Uterus (tissue), 4 donors: ENCODE results near the gene CKMT2. TPM values are rescaled to one million over a fixed set of nuclear protein-coding genes. Genes with fewer than 3 reads are reported as not detected.

Experiments
- DNase-seq, 2 donors: peaks; one replicate each; pipeline ENCODE4 v3.0.0-alpha.2; 2019 to 2020
- H3K27ac ChIP-seq, 2 donors: fragments of 200-600 bp; sonication (generic); 1 replicate in 1 of 2; 2 replicates in 1 of 2; pipeline ENCODE4 v1.5.1; 2016 to 2018
- H3K27me3 ChIP-seq, 2 donors: fragments of 200-600 bp; sonication (generic); one replicate each; pipeline ENCODE4 v1.5.1; 2018 to 2019; ENCODE audit warnings: control low read depth in 1 of 2
- H3K36me3 ChIP-seq, 2 donors: fragments of 200-600 bp; sonication (generic); one replicate each; pipeline ENCODE4 v1.5.1; 2019; ENCODE audit warnings: control low read depth in 1 of 2
- H3K4me1 ChIP-seq, 2 donors: fragments of 200-600 bp; sonication (generic); one replicate each; pipeline ENCODE4 v1.5.1; 2018 to 2019; ENCODE audit warnings: control low read depth in 1 of 2
- H3K4me3 ChIP-seq, 2 donors: fragments of 200-600 bp; sonication (generic); 1 replicate in 1 of 2; 2 replicates in 1 of 2; pipeline ENCODE4 v1.5.1; 2018 to 2019; ENCODE audit warnings: mild to moderate bottlenecking in 1 of 2
- H3K9me3 ChIP-seq, 2 donors: fragments of 200-600 bp; sonication (generic); one replicate each; pipeline ENCODE4 v1.5.1; 2019; ENCODE audit warnings: control low read depth in 1 of 2
- POLR2A ChIP-seq, 2 donors: fragments of 450-650 bp; IDR thresholded peaks; one replicate each; pipeline ENCODE4 v1.6.1; 2016; ENCODE audit warnings: antibody characterized with exemption in 2 of 2, mild to moderate bottlenecking in 1 of 2, moderate library complexity in 1 of 2
- intact Hi-C: fragments of 100-400 bp; cut with DNase I; formaldehyde crosslinking; loops from one replicate; pipeline ENCODE4 v1.15.1; 2023; ENCODE audit warnings: low total_unique reads
- total RNA-seq, 4 donors: library from RNA; depleted of rRNA in 3 of 4; stranded (reverse); fragments of >200 nt in 3 of 4; gene quantifications; one replicate each; pipeline versions ENCODE4 v1.1.0 to v1.2.4, GENCODE V29; 2014 to 2023
- TF ChIP-seq, protein P1 (sequence below), 4 experiments: fragments of 200-600 bp in 2 of 4; fragments of 450-650 bp in 2 of 4; sonication (generic) in 2 of 4; IDR thresholded peaks; one replicate each; pipeline ENCODE4 v1.5.1; 2016 to 2019; ENCODE audit warnings: antibody characterized with exemption in 4 of 4, mild to moderate bottlenecking in 2 of 4, moderate library complexity in 1 of 4
- donor health status: DM: yes; HTN: yes; CAD: no.

CKMT2 gene
- total RNA-seq, 4 donors from 2014 or later = 3.5 to 20.5 (median 9.8) TPM

DNA sequence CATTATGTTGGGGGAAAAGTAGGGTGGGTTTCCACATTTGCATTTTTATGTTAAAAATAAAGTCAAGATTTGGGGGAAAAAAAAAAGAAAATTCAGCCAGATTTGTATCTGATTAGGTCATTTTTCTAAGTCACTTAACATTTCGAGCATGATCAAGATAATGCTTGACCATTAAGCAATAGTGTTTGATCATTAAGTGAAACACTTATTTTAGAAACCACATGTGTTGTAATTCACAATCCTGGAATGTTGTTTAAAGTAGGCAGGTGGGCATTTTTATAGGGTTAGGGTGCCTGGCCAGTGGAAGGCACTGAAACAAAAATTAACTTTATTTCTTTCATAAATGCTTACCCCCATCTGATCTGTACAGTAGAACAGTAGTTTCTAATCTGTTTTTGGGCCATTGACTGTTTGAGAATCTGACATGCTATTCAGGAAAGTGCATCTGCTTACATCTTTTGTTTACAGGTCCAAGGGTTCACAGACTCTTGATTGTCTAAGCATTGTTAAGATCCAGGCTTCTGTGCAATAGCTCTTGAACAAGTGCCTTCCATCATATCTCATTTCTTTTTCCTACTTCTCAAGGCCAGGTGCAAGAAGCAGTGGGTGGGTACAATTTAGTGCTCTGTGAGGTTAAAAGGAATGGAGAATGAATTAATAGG is 77.4 kb downstream of the CKMT2 start:
- Histone ChIP-seq H3K4me1 (no peaks in the 10 kb centered on the region), H3K27me3 (no peaks in the 10 kb centered on the region), H3K9me3 (no peaks in the 10 kb centered on the region), H3K27ac (no peak overlapping the region), H3K36me3 (no peaks in the 10 kb centered on the region), H3K4me3 (no peak overlapping the region)
- intact Hi-C loops = no loop called here
- TF ChIP-seq POLR2A (IDR thresholded peaks at IDR 0.05) = no peak
- TF ChIP-seq, protein P1, sequence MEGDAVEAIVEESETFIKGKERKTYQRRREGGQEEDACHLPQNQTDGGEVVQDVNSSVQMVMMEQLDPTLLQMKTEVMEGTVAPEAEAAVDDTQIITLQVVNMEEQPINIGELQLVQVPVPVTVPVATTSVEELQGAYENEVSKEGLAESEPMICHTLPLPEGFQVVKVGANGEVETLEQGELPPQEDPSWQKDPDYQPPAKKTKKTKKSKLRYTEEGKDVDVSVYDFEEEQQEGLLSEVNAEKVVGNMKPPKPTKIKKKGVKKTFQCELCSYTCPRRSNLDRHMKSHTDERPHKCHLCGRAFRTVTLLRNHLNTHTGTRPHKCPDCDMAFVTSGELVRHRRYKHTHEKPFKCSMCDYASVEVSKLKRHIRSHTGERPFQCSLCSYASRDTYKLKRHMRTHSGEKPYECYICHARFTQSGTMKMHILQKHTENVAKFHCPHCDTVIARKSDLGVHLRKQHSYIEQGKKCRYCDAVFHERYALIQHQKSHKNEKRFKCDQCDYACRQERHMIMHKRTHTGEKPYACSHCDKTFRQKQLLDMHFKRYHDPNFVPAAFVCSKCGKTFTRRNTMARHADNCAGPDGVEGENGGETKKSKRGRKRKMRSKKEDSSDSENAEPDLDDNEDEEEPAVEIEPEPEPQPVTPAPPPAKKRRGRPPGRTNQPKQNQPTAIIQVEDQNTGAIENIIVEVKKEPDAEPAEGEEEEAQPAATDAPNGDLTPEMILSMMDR (IDR thresholded peaks at IDR 0.05) = no peak
- DNase-seq = no peak

DNA sequence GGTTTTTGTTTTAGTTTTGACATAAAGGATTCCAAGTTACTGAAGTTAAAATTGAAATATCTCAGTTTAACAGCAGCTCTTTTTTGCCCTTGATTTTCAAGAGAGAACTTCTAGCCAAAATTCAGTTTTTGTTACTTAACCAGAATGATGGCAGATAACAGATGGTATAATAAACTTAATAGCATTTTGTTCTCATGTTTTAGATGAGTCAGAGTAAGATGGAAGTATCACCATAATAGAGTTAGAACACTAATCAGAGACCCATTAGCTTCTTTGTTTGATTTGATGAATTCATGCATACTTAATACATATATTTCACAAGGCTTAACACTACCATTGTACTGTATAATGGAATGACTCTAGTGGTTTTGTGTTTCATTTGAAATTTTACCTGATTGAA is 80.2 kb downstream of the CKMT2 start:
- H3K9me3 ChIP-seq = no peaks in the 10 kb centered on the region
- no peak overlapping the region for H3K4me3 ChIP-seq
- no peak overlapping the region for H3K27ac ChIP-seq
- no peaks in the 10 kb centered on the region for H3K4me1 ChIP-seq
- intact Hi-C loops = no loop called here
- no peaks in the 10 kb centered on the region for H3K27me3 ChIP-seq
- no peak for DNase-seq
- H3K36me3 ChIP-seq = no peaks in the 10 kb centered on the region
- TF ChIP-seq, protein P1 (IDR thresholded peaks at IDR 0.05) = no peak
- no peak for TF ChIP-seq POLR2A (IDR thresholded peaks at IDR 0.05)

DNA sequence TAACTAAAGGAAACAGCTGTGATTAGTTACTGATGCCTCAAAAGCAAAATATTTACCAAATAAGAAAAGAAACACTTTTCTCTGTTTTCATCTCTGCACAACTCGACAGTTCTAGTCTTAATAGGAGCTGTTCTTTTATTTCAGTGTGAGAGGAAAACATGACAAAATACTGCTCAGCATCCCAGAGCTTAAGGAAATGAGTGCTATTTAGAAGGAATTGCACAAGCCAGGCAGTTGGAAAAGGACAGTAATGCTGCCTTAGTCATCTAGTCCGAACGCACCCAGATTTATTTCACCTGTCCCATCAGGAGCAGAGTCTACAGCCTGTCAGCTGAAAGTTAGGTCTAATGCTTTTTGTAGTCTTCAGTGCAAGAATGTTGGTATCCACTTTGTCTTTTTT is 80.6 kb downstream of the CKMT2 start:
- TF ChIP-seq, protein P1 (IDR thresholded peaks at IDR 0.05) = no peak
- no peak for TF ChIP-seq POLR2A (IDR thresholded peaks at IDR 0.05)
- H3K27ac ChIP-seq = no peak overlapping the region
- intact Hi-C loops = no loop called here
- no peaks in the 10 kb centered on the region for H3K36me3 ChIP-seq
- no peak overlapping the region for H3K4me3 ChIP-seq
- H3K9me3 ChIP-seq = no peaks in the 10 kb centered on the region
- DNase-seq = no peak
- no peaks in the 10 kb centered on the region for H3K4me1 ChIP-seq
- no peaks in the 10 kb centered on the region for H3K27me3 ChIP-seq

DNA sequence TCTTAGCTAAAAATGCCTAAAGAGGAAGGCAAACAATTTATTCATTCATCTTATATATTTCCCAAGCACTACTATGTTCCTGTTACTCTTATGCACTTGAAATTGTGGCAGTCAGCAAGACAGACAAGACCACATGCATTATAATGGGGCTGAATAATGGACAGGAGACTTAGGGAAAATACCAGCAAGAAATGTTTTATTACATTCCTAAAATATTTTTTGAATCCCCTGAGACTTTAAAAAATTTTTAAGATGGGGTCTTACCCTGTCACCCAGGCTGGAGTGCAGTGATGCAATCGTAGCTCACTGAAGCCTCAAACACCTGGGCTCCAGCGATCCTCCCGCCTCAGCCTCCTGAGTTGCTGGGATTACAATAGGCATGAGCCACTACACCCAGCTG is 81.5 kb downstream of the CKMT2 start:
- no peaks in the 10 kb centered on the region for H3K27me3 ChIP-seq
- intact Hi-C loops = no loop called here
- no peaks in the 10 kb centered on the region for H3K36me3 ChIP-seq
- H3K4me3 ChIP-seq = no peak overlapping the region
- H3K4me1 ChIP-seq = no peaks in the 10 kb centered on the region
- TF ChIP-seq, protein P1 (IDR thresholded peaks at IDR 0.05) = no peak
- no peak for TF ChIP-seq POLR2A (IDR thresholded peaks at IDR 0.05)
- no peak overlapping the region for H3K27ac ChIP-seq
- no peak for DNase-seq
- no peaks in the 10 kb centered on the region for H3K9me3 ChIP-seq

DNA sequence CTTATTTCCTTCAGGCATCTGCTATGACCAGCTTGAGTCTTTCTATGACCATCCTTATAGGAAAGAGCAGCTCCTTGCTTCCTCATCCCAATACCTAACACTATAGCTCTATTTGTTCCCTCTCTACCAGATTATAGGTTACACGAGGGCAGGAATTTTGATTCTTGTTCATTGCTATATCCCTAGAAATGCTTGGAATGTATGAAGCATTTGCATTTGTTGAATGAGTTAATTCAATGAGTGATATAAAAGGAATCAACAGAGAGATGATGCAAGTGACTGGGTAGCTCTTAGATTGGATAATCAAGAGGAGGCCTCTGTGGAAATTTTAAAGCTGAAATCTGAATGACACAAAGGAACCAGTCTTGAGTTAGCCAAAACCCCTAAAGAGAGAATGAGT is 82.2 kb downstream of the CKMT2 start:
- intact Hi-C loops = no loop called here
- Histone ChIP-seq H3K27me3 (no peaks in the 10 kb centered on the region), H3K36me3 (no peaks in the 10 kb centered on the region), H3K27ac (no peak overlapping the region), H3K4me1 (no peaks in the 10 kb centered on the region), H3K4me3 (no peak overlapping the region), H3K9me3 (no peaks in the 10 kb centered on the region)
- TF ChIP-seq, protein P1 (IDR thresholded peaks at IDR 0.05) = no peak
- TF ChIP-seq POLR2A (IDR thresholded peaks at IDR 0.05) = no peak
- no peak for DNase-seq
